SHP77 (cell line): Measurements from ENCODE around the gene FRYL.
"Not testable (repeated sequence)": the region's sequence is repeated elsewhere in the genome, so short reads cannot be mapped to it uniquely, and the experiment has no call there.

Experiments
- DNase-seq, 2 experiments: peaks; one replicate each; lab custom pipeline; 2025; lab: John Stamatoyannopoulos, UW

FRYL gene

GRCh38 chr4:48746608-48747362 lies 33.3 kb downstream of the FRYL start:
- DNase-seq = no peak

GRCh38 chr4:48745223-48745622 lies 34.9 kb downstream of the FRYL start:
- DNase-seq = not testable (repeated sequence)

GRCh38 chr4:48742412-48742811 lies 37.7 kb downstream of the FRYL start:
- no peak for DNase-seq

GRCh38 chr4:48739560-48740019 lies 40.5 kb downstream of the FRYL start:
- no peak for DNase-seq

GRCh38 chr4:48738856-48739255 lies 41.2 kb downstream of the FRYL start:
- DNase-seq = no peak

GRCh38 chr4:48728906-48729496 lies 51.1 kb downstream of the FRYL start:
- DNase-seq = not testable (repeated sequence)

- no peak for DNase-seq
These were observed 52.2 kb downstream of the FRYL start for GRCh38 chr4:48727666-48728459.

GRCh38 chr4:48725414-48725813 lies 54.7 kb downstream of the FRYL start:
- no peak for DNase-seq

- DNase-seq = no peak
These were observed 57.3 kb downstream of the FRYL start for GRCh38 chr4:48722509-48723446.

GRCh38 chr4:48720459-48720858 lies 59.6 kb downstream of the FRYL start:
- DNase-seq = no peak

- DNase-seq = no peak
These were observed 61.1 kb downstream of the FRYL start for GRCh38 chr4:48718818-48719465.

- not testable (repeated sequence) for DNase-seq
These were observed 63.8 kb downstream of the FRYL start for GRCh38 chr4:48716285-48716684.

- no peak for DNase-seq
These were observed 69.5 kb downstream of the FRYL start for GRCh38 chr4:48710446-48711209.

- DNase-seq = no peak
These were observed 70.2 kb downstream of the FRYL start for GRCh38 chr4:48709901-48710300.

GRCh38 chr4:48708610-48709009 lies 71.5 kb downstream of the FRYL start:
- no peak for DNase-seq

GRCh38 chr4:48706736-48707135 lies 73.3 kb downstream of the FRYL start:
- no peak for DNase-seq

GRCh38 chr4:48705609-48706008 lies 74.5 kb downstream of the FRYL start:
- no peak for DNase-seq

GRCh38 chr4:48704091-48704802 lies 75.8 kb downstream of the FRYL start:
- DNase-seq = no peak

- no peak for DNase-seq
These were observed 80.6 kb downstream of the FRYL start for GRCh38 chr4:48699475-48699874.
